ENCODE results near the gene RNF151. TPM values are rescaled to one million over a fixed set of nuclear protein-coding genes. Genes with fewer than 3 reads are reported as not detected.

RNF151 gene
- total RNA-seq, 1 donor from 2014 or later, result not detected

GRCh38 chr16:1940273-1941161 lies 26.1 kb upstream of the RNF151 start:
- no peaks in the 10 kb centered on the region for H3K27me3 Mint-ChIP-seq (ENCODE audit: low read depth, unreplicated experiment)
- no peak overlapping the region for H3K27ac Mint-ChIP-seq (ENCODE audit: unreplicated experiment)
- H3K4me3 Mint-ChIP-seq (ENCODE audit: unreplicated experiment), result no peak overlapping the region

GRCh38 chr16:1941162-1942046 lies 25.3 kb upstream of the RNF151 start:
- H3K4me1 ChIP-seq (ENCODE audit: insufficient read depth, low read length), result peaks cover 21% of the 10 kb centered on the region
- peaks cover 10% of the 10 kb centered on the region for H3K4me1 Mint-ChIP-seq (ENCODE audit: low read depth, unreplicated experiment)
- DNase-seq (ENCODE audit: low read depth) (peak; percentile 94), FAIRE-seq (no peak)
- peak overlapping the region; percentile 97 for H3K4me2 ChIP-seq (ENCODE audit: low read length)
- H3K9me3 ChIP-seq (ENCODE audit: insufficient read depth, low read depth, low read length), result no peaks in the 10 kb centered on the region
- peak overlapping the region; percentile 85 for H3K9ac ChIP-seq (ENCODE audit: low read length)
- H3K9me3 Mint-ChIP-seq (ENCODE audit: unreplicated experiment), result no peaks in the 10 kb centered on the region
- peak overlapping the region; percentile 70 for H3K4me3 ChIP-seq (ENCODE audit: insufficient read depth, low read depth, low read length)
- TF ChIP-seq CTCF (IDR thresholded peaks at IDR 0.05; ENCODE audit: insufficient read depth, low read depth, low read length) (peak; percentile 54), EZH2 (IDR thresholded peaks at IDR 0.05; ENCODE audit: insufficient read depth, low read length) (no peak)
- H3K27me3 ChIP-seq (ENCODE audit: insufficient read depth, low read length), result no peaks in the 10 kb centered on the region
- H3K36me3 Mint-ChIP-seq (ENCODE audit: low read depth, unreplicated experiment), result peaks cover 5% of the 10 kb centered on the region
- H2AFZ ChIP-seq (ENCODE audit: low read depth, low read length), result no peak overlapping the region
- H3K4me3 Mint-ChIP-seq (ENCODE audit: unreplicated experiment), result peak overlapping the region; percentile 86
- H3K79me2 ChIP-seq (ENCODE audit: insufficient read depth, low read length), result peaks cover 16% of the 10 kb centered on the region
- peak overlapping the region; percentile 81 for H3K27ac ChIP-seq (ENCODE audit: low read depth, low read length)
- peaks cover 10% of the 10 kb centered on the region for H4K20me1 ChIP-seq (ENCODE audit: insufficient read depth, low read length)
- H3K36me3 ChIP-seq (ENCODE audit: insufficient read depth, low read length), result peaks cover 10% of the 10 kb centered on the region
- H3K27ac Mint-ChIP-seq (ENCODE audit: unreplicated experiment), result peak overlapping the region; percentile 58
- H3K27me3 Mint-ChIP-seq (ENCODE audit: low read depth, unreplicated experiment), result no peaks in the 10 kb centered on the region

More at GRCh38 chr16:1940273-1941161, 26.1 kb upstream of the RNF151 start:
- Mint-ChIP-seq H3K9me3 (ENCODE audit: unreplicated experiment) (no peaks in the 10 kb centered on the region), H3K4me1 (ENCODE audit: low read depth, unreplicated experiment) (peaks cover 10% of the 10 kb centered on the region), H3K36me3 (ENCODE audit: low read depth, unreplicated experiment) (peaks cover 5% of the 10 kb centered on the region)
- H3K4me2 ChIP-seq (ENCODE audit: low read length), result peak overlapping the region; percentile 97
- TF ChIP-seq CTCF (IDR thresholded peaks at IDR 0.05; ENCODE audit: insufficient read depth, low read depth, low read length), result no peak
- no peak for TF ChIP-seq EZH2 (IDR thresholded peaks at IDR 0.05; ENCODE audit: insufficient read depth, low read length)
- peaks cover 10% of the 10 kb centered on the region for H3K36me3 ChIP-seq (ENCODE audit: insufficient read depth, low read length)
- DNase-seq (ENCODE audit: low read depth), result no peak
- H3K4me1 ChIP-seq (ENCODE audit: insufficient read depth, low read length), result peaks cover 21% of the 10 kb centered on the region
- H3K9ac ChIP-seq (ENCODE audit: low read length), result peak overlapping the region; percentile 78
- H2AFZ ChIP-seq (ENCODE audit: low read depth, low read length), result no peak overlapping the region
- H3K4me3 ChIP-seq (ENCODE audit: insufficient read depth, low read depth, low read length), result peak overlapping the region; percentile 35
- H4K20me1 ChIP-seq (ENCODE audit: insufficient read depth, low read length), result peaks cover 10% of the 10 kb centered on the region
- no peaks in the 10 kb centered on the region for H3K9me3 ChIP-seq (ENCODE audit: insufficient read depth, low read depth, low read length)
- no peak for FAIRE-seq
- H3K27ac ChIP-seq (ENCODE audit: low read depth, low read length), result peak overlapping the region; percentile 81
- H3K27me3 ChIP-seq (ENCODE audit: insufficient read depth, low read length), result no peaks in the 10 kb centered on the region
- H3K79me2 ChIP-seq (ENCODE audit: insufficient read depth, low read length), result peaks cover 16% of the 10 kb centered on the region

Data from astrocyte (in vitro differentiated cells and primary cell).